Transverse colon (tissue), 3 donors: ENCODE results near the gene IMP4.
A peak's percentile ranks its signal among the peaks of the same experiment; 100 is the strongest.

Source experiments
- CTCF ChIP-seq, 5 experiments: fragments of 200-600 bp in 3 of 5; fragments of 450-650 bp in 2 of 5; sonication (generic) in 3 of 5; IDR thresholded peaks; 1 replicate in 2 of 5; 2 replicates in 3 of 5; pipeline ENCODE4 v1.5.1; 2016 to 2017; ENCODE audit warnings: antibody characterized with exemption in 5 of 5, inconsistent platforms in 3 of 5, mild to moderate bottlenecking in 2 of 5, moderate library complexity in 1 of 5
- EP300 ChIP-seq: sonication (generic); formaldehyde crosslinking; IDR thresholded peaks from one replicate; pipeline ENCODE4 v1.6.1; 2017; ENCODE audit warnings: antibody characterized with exemption, low read depth
- POLR2A ChIP-seq: fragments of 450-650 bp; IDR thresholded peaks from one replicate; pipeline ENCODE4 v1.6.1; 2016; ENCODE audit warnings: antibody characterized with exemption, mild to moderate bottlenecking, moderate library complexity

GRCh38 chr2:130332271-130333073 is 10.2 kb upstream of the IMP4 start:
- TF ChIP-seq EP300 (no peak), CTCF (IDR thresholded peaks at IDR 0.05) (peak; percentile 91 to 96 (median 94)), POLR2A (no peak)
